HEK293 (cell line): ENCODE results near the gene DNAH3.
A peak's percentile ranks its signal among the peaks of the same experiment; 100 is the strongest.

Source experiments
- BCL11A ChIP-seq: fragments of 450-650 bp; formaldehyde crosslinking; IDR thresholded peaks from 2 replicates; pipeline ENCODE4 v1.5.1; 2016; ENCODE audit warnings: low read depth, missing biosample characterization, missing genetic modification characterization
- GLI2 ChIP-seq: fragments of 450-650 bp; formaldehyde crosslinking; IDR thresholded peaks from 2 replicates; pipeline ENCODE4; 2017; ENCODE audit warnings: missing biosample characterization, missing genetic modification characterization, low read depth, borderline replicate concordance
- HOXD13 ChIP-seq: sonication (generic); formaldehyde crosslinking; IDR thresholded peaks from 2 replicates; pipeline ENCODE4 v1.8.0; 2022; ENCODE audit warnings: missing genetic modification reagents, borderline replicate concordance
- KLF9 ChIP-seq: fragments of 450-650 bp; formaldehyde crosslinking; IDR thresholded peaks from 2 replicates; pipeline ENCODE4 v1.5.1; 2016; ENCODE audit warnings: missing biosample characterization, missing genetic modification characterization, low read depth
- SP2 ChIP-seq: fragments of 450-650 bp; formaldehyde crosslinking; IDR thresholded peaks from 2 replicates; pipeline ENCODE4 v1.5.1; 2016; ENCODE audit warnings: missing biosample characterization, missing genetic modification characterization
- YY1 ChIP-seq: fragments of 450-650 bp; formaldehyde crosslinking; IDR thresholded peaks from 2 replicates; pipeline ENCODE4 v1.5.1; 2018; ENCODE audit warnings: missing biosample characterization, missing genetic modification characterization
- ZBTB21 ChIP-seq: fragments of 450-650 bp; formaldehyde crosslinking; IDR thresholded peaks from 2 replicates; pipeline ENCODE4 v1.5.1; 2017; ENCODE audit warnings: missing biosample characterization, missing genetic modification characterization
- ZEB2 ChIP-seq: fragments of 450-650 bp; formaldehyde crosslinking; IDR thresholded peaks from 2 replicates; pipeline ENCODE4 v1.5.1; 2016; ENCODE audit warnings: missing biosample characterization, missing genetic modification characterization
- ZIC2 ChIP-seq: fragments of 450-650 bp; formaldehyde crosslinking; IDR thresholded peaks from 2 replicates; pipeline ENCODE4 v1.5.1; 2016; ENCODE audit warnings: missing biosample characterization, missing genetic modification characterization
- ZNF514 ChIP-seq: fragments of 450-650 bp; formaldehyde crosslinking; IDR thresholded peaks from 2 replicates; pipeline ENCODE4 v1.5.1; 2016; ENCODE audit warnings: missing biosample characterization, missing genetic modification characterization
- ZNF549 ChIP-seq: fragments of 450-650 bp; IDR thresholded peaks from 2 replicates; pipeline ENCODE4 v1.5.1; 2018; ENCODE audit warnings: missing biosample characterization, missing genetic modification characterization, mild to moderate bottlenecking, inconsistent platforms, moderate library complexity
- ZNF600 ChIP-seq: fragments of 450-650 bp; formaldehyde crosslinking; IDR thresholded peaks from 2 replicates; pipeline ENCODE4 v1.5.1; 2016; ENCODE audit warnings: missing biosample characterization, missing genetic modification characterization
- ZNF660 ChIP-seq: fragments of 450-650 bp; IDR thresholded peaks from 2 replicates; pipeline ENCODE4 v1.5.1; 2018; ENCODE audit warnings: missing biosample characterization, mild to moderate bottlenecking, missing genetic modification characterization
- ZNF664 ChIP-seq: fragments of 450-650 bp; formaldehyde crosslinking; IDR thresholded peaks from 2 replicates; pipeline ENCODE4 v1.5.1; 2016; ENCODE audit warnings: missing biosample characterization, missing genetic modification characterization
- TF ChIP-seq, protein P1 (sequence below): IDR thresholded peaks from 2 replicates; pipeline ENCODE4 v1.6.1; 2011; ENCODE audit warnings: mild to moderate bottlenecking, low read depth, low read length, borderline replicate concordance
- TF ChIP-seq, protein P2 (sequence below): fragments of 450-650 bp; formaldehyde crosslinking; IDR thresholded peaks from 2 replicates; pipeline ENCODE4 v1.5.1; 2016; ENCODE audit warnings: missing biosample characterization, missing genetic modification characterization
- TF ChIP-seq, protein P3 (sequence below): fragments of 450-650 bp; IDR thresholded peaks from 2 replicates; pipeline ENCODE4 v1.5.1; 2018; ENCODE audit warnings: missing biosample characterization, missing genetic modification characterization
- TF ChIP-seq, protein P4 (sequence below): fragments of 450-650 bp; formaldehyde crosslinking; IDR thresholded peaks from 2 replicates; pipeline ENCODE4 v1.5.1; 2016; ENCODE audit warnings: missing biosample characterization, missing genetic modification characterization
- TF ChIP-seq, protein P5 (sequence below): fragments of 450-650 bp; formaldehyde crosslinking; IDR thresholded peaks from 2 replicates; pipeline ENCODE4 v1.5.1; 2016; ENCODE audit warnings: missing biosample characterization, missing genetic modification characterization, low read depth
- TF ChIP-seq, protein P6 (sequence below): fragments of 450-650 bp; formaldehyde crosslinking; IDR thresholded peaks from 2 replicates; pipeline ENCODE4 v1.5.1; 2016; ENCODE audit warnings: missing biosample characterization, missing genetic modification characterization, borderline replicate concordance
- TF ChIP-seq, protein P7 (sequence below): fragments of 450-650 bp; formaldehyde crosslinking; IDR thresholded peaks from 2 replicates; pipeline ENCODE4 v1.5.1; 2016; ENCODE audit warnings: missing biosample characterization, missing genetic modification characterization, borderline replicate concordance

DNAH3 gene

DNA sequence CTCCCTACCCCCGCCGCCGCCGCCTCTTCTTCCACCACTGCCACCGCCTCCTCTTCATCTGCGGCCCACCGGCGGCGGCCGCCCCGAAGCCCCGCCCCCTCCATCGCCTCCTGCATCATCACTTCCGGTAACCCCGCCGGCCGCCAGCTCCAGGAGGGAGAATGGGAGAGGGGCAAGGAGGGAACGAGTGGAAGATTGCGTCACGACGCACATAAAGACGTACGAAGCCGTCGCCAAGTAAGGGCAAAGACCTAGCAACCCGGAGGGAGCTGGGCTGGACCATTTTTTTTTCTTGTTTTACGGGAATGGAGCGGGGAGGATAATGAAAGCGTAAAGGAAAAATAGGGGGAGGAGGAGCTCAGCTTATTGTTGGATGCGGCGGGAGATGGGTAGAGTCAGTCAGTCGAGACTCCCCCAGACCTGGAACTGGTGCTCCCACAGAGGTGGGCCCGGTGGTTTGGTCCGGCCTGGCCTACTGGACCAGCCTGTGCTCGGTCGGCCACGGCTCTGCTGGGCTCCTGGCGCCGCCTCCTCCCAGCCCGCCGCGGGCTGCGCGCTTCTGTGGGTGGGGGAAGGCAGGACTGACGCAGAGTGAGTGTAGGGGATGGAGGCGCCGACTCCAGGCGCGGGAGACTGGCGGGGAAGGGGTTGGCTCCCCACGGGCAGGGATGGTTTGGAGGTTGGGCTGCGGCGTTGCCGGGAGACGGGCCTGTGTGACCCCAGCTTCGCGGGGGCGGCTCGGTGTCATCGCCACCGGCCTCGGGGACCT, 250.2 kb downstream of the DNAH3 start, which contains the start of the genes DCUN1D3 and LYRM1 (continued):
- TF ChIP-seq ZNF664 (tag by site-specific recombination), result peak; percentile 30; the same call in 1 of the 2 replicates
- no peak for TF ChIP-seq GLI2 (tag by site-specific recombination)
- no peak for TF ChIP-seq BCL11A (tag by site-specific recombination)
- TF ChIP-seq SP2, result peak; percentile 78
- TF ChIP-seq, protein P1, sequence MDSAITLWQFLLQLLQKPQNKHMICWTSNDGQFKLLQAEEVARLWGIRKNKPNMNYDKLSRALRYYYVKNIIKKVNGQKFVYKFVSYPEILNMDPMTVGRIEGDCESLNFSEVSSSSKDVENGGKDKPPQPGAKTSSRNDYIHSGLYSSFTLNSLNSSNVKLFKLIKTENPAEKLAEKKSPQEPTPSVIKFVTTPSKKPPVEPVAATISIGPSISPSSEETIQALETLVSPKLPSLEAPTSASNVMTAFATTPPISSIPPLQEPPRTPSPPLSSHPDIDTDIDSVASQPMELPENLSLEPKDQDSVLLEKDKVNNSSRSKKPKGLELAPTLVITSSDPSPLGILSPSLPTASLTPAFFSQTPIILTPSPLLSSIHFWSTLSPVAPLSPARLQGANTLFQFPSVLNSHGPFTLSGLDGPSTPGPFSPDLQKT, result no peak
- peak; percentile 86 for TF ChIP-seq ZEB2
- no peak for TF ChIP-seq ZNF514 (tag by site-specific recombination)
- TF ChIP-seq HOXD13 (CRISPR knock-in tag), result 0 out of 2 replicates have a peak, but pooled peaks have one; percentile 44
- TF ChIP-seq ZNF600, result peak; percentile 76; the same call in 1 of the 2 replicates
- TF ChIP-seq YY1 (tag by site-specific recombination), result peak; percentile 52
- TF ChIP-seq, protein P2, sequence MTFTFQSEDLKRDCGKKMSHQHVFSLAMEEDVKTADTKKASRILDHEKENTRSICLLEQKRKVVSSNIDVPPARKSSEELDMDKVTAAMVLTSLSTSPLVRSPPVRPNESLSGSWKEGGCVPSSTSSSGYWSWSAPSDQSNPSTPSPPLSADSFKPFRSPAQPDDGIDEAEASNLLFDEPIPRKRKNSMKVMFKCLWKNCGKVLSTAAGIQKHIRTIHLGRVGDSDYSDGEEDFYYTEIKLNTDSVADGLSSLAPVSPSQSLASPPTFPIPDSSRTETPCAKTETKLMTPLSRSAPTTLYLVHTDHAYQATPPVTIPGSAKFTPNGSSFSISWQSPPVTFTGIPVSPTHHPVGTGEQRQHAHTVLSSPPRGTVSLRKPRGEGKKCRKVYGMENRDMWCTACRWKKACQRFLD (tag by site-specific recombination), result no peak
- TF ChIP-seq, protein P3, sequence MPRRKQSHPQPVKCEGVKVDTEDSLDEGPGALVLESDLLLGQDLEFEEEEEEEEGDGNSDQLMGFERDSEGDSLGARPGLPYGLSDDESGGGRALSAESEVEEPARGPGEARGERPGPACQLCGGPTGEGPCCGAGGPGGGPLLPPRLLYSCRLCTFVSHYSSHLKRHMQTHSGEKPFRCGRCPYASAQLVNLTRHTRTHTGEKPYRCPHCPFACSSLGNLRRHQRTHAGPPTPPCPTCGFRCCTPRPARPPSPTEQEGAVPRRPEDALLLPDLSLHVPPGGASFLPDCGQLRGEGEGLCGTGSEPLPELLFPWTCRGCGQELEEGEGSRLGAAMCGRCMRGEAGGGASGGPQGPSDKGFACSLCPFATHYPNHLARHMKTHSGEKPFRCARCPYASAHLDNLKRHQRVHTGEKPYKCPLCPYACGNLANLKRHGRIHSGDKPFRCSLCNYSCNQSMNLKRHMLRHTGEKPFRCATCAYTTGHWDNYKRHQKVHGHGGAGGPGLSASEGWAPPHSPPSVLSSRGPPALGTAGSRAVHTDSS (tag by site-specific recombination), result peak; percentile 39; the same call in 1 of the 2 replicates
- TF ChIP-seq, protein P4, sequence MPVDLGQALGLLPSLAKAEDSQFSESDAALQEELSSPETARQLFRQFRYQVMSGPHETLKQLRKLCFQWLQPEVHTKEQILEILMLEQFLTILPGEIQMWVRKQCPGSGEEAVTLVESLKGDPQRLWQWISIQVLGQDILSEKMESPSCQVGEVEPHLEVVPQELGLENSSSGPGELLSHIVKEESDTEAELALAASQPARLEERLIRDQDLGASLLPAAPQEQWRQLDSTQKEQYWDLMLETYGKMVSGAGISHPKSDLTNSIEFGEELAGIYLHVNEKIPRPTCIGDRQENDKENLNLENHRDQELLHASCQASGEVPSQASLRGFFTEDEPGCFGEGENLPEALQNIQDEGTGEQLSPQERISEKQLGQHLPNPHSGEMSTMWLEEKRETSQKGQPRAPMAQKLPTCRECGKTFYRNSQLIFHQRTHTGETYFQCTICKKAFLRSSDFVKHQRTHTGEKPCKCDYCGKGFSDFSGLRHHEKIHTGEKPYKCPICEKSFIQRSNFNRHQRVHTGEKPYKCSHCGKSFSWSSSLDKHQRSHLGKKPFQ (tag by site-specific recombination), result 0 out of 2 replicates have a peak, but pooled peaks have one; percentile 14
- no peak for TF ChIP-seq ZNF549 (tag by site-specific recombination)
- TF ChIP-seq ZBTB21 (tag by site-specific recombination), result peak; percentile 96
- TF ChIP-seq, protein P5, sequence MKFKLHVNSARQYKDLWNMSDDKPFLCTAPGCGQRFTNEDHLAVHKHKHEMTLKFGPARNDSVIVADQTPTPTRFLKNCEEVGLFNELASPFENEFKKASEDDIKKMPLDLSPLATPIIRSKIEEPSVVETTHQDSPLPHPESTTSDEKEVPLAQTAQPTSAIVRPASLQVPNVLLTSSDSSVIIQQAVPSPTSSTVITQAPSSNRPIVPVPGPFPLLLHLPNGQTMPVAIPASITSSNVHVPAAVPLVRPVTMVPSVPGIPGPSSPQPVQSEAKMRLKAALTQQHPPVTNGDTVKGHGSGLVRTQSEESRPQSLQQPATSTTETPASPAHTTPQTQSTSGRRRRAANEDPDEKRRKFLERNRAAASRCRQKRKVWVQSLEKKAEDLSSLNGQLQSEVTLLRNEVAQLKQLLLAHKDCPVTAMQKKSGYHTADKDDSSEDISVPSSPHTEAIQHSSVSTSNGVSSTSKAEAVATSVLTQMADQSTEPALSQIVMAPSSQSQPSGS (tag by site-specific recombination), result peak; percentile 81
- 0 out of 2 replicates have a peak, but pooled peaks have one; percentile 67 for TF ChIP-seq ZNF660 (tag by site-specific recombination)
- peak; percentile 62 for TF ChIP-seq ZIC2
- TF ChIP-seq, protein P6, sequence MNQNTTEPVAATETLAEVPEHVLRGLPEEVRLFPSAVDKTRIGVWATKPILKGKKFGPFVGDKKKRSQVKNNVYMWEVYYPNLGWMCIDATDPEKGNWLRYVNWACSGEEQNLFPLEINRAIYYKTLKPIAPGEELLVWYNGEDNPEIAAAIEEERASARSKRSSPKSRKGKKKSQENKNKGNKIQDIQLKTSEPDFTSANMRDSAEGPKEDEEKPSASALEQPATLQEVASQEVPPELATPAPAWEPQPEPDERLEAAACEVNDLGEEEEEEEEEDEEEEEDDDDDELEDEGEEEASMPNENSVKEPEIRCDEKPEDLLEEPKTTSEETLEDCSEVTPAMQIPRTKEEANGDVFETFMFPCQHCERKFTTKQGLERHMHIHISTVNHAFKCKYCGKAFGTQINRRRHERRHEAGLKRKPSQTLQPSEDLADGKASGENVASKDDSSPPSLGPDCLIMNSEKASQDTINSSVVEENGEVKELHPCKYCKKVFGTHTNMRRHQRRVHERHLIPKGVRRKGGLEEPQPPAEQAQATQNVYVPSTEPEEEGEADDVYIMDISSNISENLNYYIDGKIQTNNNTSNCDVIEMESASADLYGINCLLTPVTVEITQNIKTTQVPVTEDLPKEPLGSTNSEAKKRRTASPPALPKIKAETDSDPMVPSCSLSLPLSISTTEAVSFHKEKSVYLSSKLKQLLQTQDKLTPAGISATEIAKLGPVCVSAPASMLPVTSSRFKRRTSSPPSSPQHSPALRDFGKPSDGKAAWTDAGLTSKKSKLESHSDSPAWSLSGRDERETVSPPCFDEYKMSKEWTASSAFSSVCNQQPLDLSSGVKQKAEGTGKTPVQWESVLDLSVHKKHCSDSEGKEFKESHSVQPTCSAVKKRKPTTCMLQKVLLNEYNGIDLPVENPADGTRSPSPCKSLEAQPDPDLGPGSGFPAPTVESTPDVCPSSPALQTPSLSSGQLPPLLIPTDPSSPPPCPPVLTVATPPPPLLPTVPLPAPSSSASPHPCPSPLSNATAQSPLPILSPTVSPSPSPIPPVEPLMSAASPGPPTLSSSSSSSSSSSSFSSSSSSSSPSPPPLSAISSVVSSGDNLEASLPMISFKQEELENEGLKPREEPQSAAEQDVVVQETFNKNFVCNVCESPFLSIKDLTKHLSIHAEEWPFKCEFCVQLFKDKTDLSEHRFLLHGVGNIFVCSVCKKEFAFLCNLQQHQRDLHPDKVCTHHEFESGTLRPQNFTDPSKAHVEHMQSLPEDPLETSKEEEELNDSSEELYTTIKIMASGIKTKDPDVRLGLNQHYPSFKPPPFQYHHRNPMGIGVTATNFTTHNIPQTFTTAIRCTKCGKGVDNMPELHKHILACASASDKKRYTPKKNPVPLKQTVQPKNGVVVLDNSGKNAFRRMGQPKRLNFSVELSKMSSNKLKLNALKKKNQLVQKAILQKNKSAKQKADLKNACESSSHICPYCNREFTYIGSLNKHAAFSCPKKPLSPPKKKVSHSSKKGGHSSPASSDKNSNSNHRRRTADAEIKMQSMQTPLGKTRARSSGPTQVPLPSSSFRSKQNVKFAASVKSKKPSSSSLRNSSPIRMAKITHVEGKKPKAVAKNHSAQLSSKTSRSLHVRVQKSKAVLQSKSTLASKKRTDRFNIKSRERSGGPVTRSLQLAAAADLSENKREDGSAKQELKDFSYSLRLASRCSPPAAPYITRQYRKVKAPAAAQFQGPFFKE, result peak; percentile 42; the same call in 1 of the 2 replicates
- TF ChIP-seq, protein P7, sequence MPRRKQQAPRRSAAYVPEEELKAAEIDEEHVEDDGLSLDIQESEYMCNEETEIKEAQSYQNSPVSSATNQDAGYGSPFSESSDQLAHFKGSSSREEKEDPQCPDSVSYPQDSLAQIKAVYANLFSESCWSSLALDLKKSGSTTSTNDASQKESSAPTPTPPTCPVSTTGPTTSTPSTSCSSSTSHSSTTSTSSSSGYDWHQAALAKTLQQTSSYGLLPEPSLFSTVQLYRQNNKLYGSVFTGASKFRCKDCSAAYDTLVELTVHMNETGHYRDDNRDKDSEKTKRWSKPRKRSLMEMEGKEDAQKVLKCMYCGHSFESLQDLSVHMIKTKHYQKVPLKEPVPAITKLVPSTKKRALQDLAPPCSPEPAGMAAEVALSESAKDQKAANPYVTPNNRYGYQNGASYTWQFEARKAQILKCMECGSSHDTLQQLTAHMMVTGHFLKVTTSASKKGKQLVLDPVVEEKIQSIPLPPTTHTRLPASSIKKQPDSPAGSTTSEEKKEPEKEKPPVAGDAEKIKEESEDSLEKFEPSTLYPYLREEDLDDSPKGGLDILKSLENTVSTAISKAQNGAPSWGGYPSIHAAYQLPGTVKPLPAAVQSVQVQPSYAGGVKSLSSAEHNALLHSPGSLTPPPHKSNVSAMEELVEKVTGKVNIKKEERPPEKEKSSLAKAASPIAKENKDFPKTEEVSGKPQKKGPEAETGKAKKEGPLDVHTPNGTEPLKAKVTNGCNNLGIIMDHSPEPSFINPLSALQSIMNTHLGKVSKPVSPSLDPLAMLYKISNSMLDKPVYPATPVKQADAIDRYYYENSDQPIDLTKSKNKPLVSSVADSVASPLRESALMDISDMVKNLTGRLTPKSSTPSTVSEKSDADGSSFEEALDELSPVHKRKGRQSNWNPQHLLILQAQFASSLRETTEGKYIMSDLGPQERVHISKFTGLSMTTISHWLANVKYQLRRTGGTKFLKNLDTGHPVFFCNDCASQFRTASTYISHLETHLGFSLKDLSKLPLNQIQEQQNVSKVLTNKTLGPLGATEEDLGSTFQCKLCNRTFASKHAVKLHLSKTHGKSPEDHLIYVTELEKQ (tag by site-specific recombination), result no peak
- TF ChIP-seq KLF9, result peak; percentile 48
